NB4 (cell line): Measurements from ENCODE around the gene RNF44.

Source experiments
- MYC ChIP-seq: IDR thresholded peaks from 2 replicates; pipeline ENCODE4 v1.6.1; 2011; ENCODE audit warnings: low read depth, low read length
- POLR2A ChIP-seq: IDR thresholded peaks from 2 replicates; pipeline ENCODE4 v1.6.1; 2011; ENCODE audit warnings: mild to moderate bottlenecking; ENCODE audit not compliant: insufficient read length; ENCODE audit errors: extremely low read depth
- TF ChIP-seq, protein P1 (sequence below): IDR thresholded peaks from one replicate; pipeline ENCODE4 v1.5.1; 2012; ENCODE audit warnings: low read depth, low read length
- TF ChIP-seq, protein P2 (sequence below): IDR thresholded peaks from 2 replicates; pipeline ENCODE4 v1.6.1; 2011; ENCODE audit warnings: low read depth, low read length

DNA sequence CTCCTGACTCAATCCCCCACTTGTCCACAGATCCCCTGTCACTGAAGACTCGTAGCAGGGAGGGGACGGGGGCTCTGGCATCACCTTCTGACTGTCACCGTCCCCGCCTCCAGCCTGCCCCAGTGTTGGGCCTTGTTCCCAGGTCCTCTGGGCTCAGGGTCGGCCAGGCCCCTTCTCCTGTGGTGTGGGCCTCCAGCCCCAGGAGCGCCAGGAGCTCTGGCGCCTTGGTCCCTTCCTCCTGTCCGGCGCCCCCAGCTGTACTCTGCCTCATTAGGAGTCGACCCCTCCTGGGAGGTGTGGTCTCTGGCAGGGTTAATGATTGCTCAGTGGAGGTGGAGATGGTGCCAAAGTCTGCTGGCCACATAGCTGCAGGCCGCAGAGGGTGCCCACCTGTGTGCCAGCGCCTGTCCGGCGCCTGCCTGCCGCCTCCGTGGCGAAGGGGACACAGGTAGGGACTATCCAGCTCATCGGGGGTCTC, 11.8 kb upstream of the RNF44 start, which contains the start of gene CDHR2:
- TF ChIP-seq, protein P1, sequence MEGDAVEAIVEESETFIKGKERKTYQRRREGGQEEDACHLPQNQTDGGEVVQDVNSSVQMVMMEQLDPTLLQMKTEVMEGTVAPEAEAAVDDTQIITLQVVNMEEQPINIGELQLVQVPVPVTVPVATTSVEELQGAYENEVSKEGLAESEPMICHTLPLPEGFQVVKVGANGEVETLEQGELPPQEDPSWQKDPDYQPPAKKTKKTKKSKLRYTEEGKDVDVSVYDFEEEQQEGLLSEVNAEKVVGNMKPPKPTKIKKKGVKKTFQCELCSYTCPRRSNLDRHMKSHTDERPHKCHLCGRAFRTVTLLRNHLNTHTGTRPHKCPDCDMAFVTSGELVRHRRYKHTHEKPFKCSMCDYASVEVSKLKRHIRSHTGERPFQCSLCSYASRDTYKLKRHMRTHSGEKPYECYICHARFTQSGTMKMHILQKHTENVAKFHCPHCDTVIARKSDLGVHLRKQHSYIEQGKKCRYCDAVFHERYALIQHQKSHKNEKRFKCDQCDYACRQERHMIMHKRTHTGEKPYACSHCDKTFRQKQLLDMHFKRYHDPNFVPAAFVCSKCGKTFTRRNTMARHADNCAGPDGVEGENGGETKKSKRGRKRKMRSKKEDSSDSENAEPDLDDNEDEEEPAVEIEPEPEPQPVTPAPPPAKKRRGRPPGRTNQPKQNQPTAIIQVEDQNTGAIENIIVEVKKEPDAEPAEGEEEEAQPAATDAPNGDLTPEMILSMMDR: no peak
- TF ChIP-seq POLR2A (no peak), MYC (no peak)
- TF ChIP-seq, protein P2, sequence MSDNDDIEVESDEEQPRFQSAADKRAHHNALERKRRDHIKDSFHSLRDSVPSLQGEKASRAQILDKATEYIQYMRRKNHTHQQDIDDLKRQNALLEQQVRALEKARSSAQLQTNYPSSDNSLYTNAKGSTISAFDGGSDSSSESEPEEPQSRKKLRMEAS: no peak
